ENCODE measurements around the gene FGF14.
"Not testable (repeated sequence)": the region's sequence is repeated elsewhere in the genome, so short reads cannot be mapped to it uniquely, and the experiment has no call there.

FGF14 gene

GRCh38 chr13:102033857-102034331 is 368.0 kb downstream of the FGF14 start:
- Histone ChIP-seq H3K4me1 (peaks cover 6 to 24% (median 19%) of the 10 kb centered on the region in 10 experiments; a peak in 16 of 20 replicates), H3K27ac (no peak overlapping the region), H3K4me3 (no peak overlapping the region), H3K27me3 (no peaks in the 10 kb centered on the region), H3K4me2 (peak overlapping the region in 7 of 11 experiments; percentile 12 to 42 (median 26); a peak in 9 of 22 replicates), H3K36me3 (no peaks in the 10 kb centered on the region), H3K9ac (no peak overlapping the region), H3K9me3 (replicated peaks in 1 of 11) (no peaks in the 10 kb centered on the region), H4K20me1 (no peaks in the 10 kb centered on the region)
- no peak for TF ChIP-seq Cebpa-rat (IDR thresholded peaks at IDR 0.05)

DNA sequence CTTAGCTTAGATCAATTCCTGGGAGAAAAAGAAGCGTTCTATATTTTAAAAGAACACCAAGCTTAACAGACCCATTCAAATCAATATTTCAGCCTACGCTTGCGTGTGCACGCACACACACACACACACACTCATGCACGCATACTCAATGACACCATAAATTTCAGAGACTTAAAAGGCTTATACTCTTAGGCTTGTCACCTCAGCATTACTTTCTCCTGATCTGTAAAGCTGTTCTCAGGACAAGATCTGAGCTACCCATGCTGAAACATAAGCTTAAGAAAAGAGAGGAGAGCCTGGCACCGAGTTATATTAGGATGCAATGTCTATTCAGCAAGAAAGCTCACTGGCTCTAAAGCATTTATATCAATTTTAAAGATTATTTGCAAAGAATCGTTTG is 368.5 kb downstream of the FGF14 start:
- Histone ChIP-seq H3K4me3 (no peak overlapping the region), H3K9me3 (replicated peaks in 1 of 11) (no peaks in the 10 kb centered on the region), H3K9ac (no peak overlapping the region), H3K27me3 (no peaks in the 10 kb centered on the region), H3K27ac (no peak overlapping the region), H3K36me3 (no peaks in the 10 kb centered on the region), H3K4me1 (peaks cover 6 to 22% (median 17%) of the 10 kb centered on the region in 10 experiments; a peak in 16 of 20 replicates), H3K4me2 (peak overlapping the region in 4 of 11 experiments; percentile 24 to 42 (median 30); a peak in 6 of 22 replicates), H4K20me1 (no peaks in the 10 kb centered on the region)
- TF ChIP-seq Cebpa-rat (IDR thresholded peaks at IDR 0.05) = no peak

GRCh38 chr13:102028868-102029267 is 373.0 kb downstream of the FGF14 start:
- H3K27ac ChIP-seq = no peak overlapping the region
- no peak overlapping the region for H3K4me3 ChIP-seq
- H4K20me1 ChIP-seq = no peaks in the 10 kb centered on the region
- H3K36me3 ChIP-seq = no peaks in the 10 kb centered on the region
- no peaks in the 10 kb centered on the region for H3K9me3 ChIP-seq (replicated peaks in 1 of 11)
- no peak for TF ChIP-seq Cebpa-rat (IDR thresholded peaks at IDR 0.05)
- H3K9ac ChIP-seq = no peak overlapping the region
- no peak overlapping the region for H3K4me2 ChIP-seq
- H3K4me1 ChIP-seq = peaks cover 0 to 5% (median 3%) of the 10 kb centered on the region in 10 experiments; a peak in 12 of 20 replicates
- no peaks in the 10 kb centered on the region for H3K27me3 ChIP-seq

- H4K20me1 ChIP-seq = no peaks in the 10 kb centered on the region
- H3K4me2 ChIP-seq = no peak overlapping the region
- H3K27me3 ChIP-seq = no peaks in the 10 kb centered on the region
- H3K9ac ChIP-seq = no peak overlapping the region
- no peaks in the 10 kb centered on the region for H3K9me3 ChIP-seq (replicated peaks in 1 of 11)
- H3K4me1 ChIP-seq = no peaks in the 10 kb centered on the region
- H3K36me3 ChIP-seq = no peaks in the 10 kb centered on the region
- TF ChIP-seq Cebpa-rat (IDR thresholded peaks at IDR 0.05) = no peak
- no peak overlapping the region for H3K27ac ChIP-seq
- no peak overlapping the region for H3K4me3 ChIP-seq
Measured at GRCh38 chr13:102028206-102028605, 373.6 kb downstream of the FGF14 start.

GRCh38 chr13:102021777-102022176 is 380.1 kb downstream of the FGF14 start:
- Histone ChIP-seq H3K36me3 (no peaks in the 10 kb centered on the region), H3K4me2 (no peak overlapping the region), H3K27ac (no peak overlapping the region), H3K27me3 (no peaks in the 10 kb centered on the region), H3K9ac (no peak overlapping the region), H3K4me1 (no peaks in the 10 kb centered on the region), H3K4me3 (no peak overlapping the region), H4K20me1 (no peaks in the 10 kb centered on the region), H3K9me3 (replicated peaks in 1 of 11) (peaks cover 11 to 19% (median 17%) of the 10 kb centered on the region in 11 experiments; a peak in 21 of 22 replicates)
- no peak for TF ChIP-seq Cebpa-rat (IDR thresholded peaks at IDR 0.05)

GRCh38 chr13:102020611-102021216 is 381.1 kb downstream of the FGF14 start:
- no peaks in the 10 kb centered on the region for H3K27me3 ChIP-seq
- H4K20me1 ChIP-seq = no peaks in the 10 kb centered on the region
- no peak overlapping the region for H3K4me3 ChIP-seq
- H3K36me3 ChIP-seq = no peaks in the 10 kb centered on the region
- peaks cover 12 to 21% (median 20%) of the 10 kb centered on the region in 11 experiments; a peak in 21 of 22 replicates for H3K9me3 ChIP-seq (replicated peaks in 1 of 11)
- H3K9ac ChIP-seq = no peak overlapping the region
- H3K27ac ChIP-seq = no peak overlapping the region
- H3K4me2 ChIP-seq = no peak overlapping the region
- TF ChIP-seq Cebpa-rat (IDR thresholded peaks at IDR 0.05) = no peak
- no peaks in the 10 kb centered on the region for H3K4me1 ChIP-seq

GRCh38 chr13:102018716-102019115 is 383.1 kb downstream of the FGF14 start:
- H3K4me2 ChIP-seq = no peak overlapping the region
- H4K20me1 ChIP-seq = no peaks in the 10 kb centered on the region
- no peaks in the 10 kb centered on the region for H3K4me1 ChIP-seq
- TF ChIP-seq Cebpa-rat (IDR thresholded peaks at IDR 0.05) = no peak
- H3K9ac ChIP-seq = no peak overlapping the region
- no peak overlapping the region for H3K4me3 ChIP-seq
- peaks cover 12 to 21% (median 20%) of the 10 kb centered on the region in 11 experiments; a peak in 21 of 22 replicates for H3K9me3 ChIP-seq (replicated peaks in 1 of 11)
- no peaks in the 10 kb centered on the region for H3K36me3 ChIP-seq
- H3K27me3 ChIP-seq = no peaks in the 10 kb centered on the region
- H3K27ac ChIP-seq = no peak overlapping the region

DNA sequence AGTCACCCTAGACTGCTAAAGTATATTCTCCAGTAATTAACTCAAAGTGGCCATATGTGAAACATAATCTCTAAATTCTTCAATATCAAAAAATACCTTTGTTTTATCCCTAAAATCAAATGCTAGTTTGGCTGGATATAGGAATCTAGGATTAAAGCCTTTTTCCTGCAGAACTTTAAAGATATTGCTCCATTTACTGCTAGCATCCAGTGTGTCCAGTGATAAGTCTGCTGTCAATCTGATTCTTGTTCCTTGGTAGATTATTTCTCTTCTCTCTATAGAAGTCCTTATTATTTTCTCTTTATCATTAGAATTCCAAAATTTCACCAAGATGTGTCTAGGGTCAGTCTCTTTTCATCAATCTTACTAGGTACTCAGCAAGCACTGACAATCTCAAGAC is 384.6 kb downstream of the FGF14 start:
- H4K20me1 ChIP-seq = no peaks in the 10 kb centered on the region
- no peak overlapping the region for H3K9ac ChIP-seq
- no peaks in the 10 kb centered on the region for H3K4me1 ChIP-seq
- H3K36me3 ChIP-seq = no peaks in the 10 kb centered on the region
- no peak overlapping the region for H3K4me3 ChIP-seq
- H3K4me2 ChIP-seq = no peak overlapping the region
- H3K27me3 ChIP-seq = no peaks in the 10 kb centered on the region
- TF ChIP-seq Cebpa-rat (IDR thresholded peaks at IDR 0.05) = no peak
- no peak overlapping the region for H3K27ac ChIP-seq
- H3K9me3 ChIP-seq (replicated peaks in 1 of 11) = peaks cover 12 to 21% (median 20%) of the 10 kb centered on the region in 11 experiments; a peak in 21 of 22 replicates

- Histone ChIP-seq H3K4me3 (no peak overlapping the region), H3K27ac (no peak overlapping the region), H3K27me3 (no peaks in the 10 kb centered on the region), H3K9me3 (replicated peaks in 1 of 11) (peaks cover 9 to 12% (median 11%) of the 10 kb centered on the region in 11 experiments; a peak in 21 of 22 replicates), H4K20me1 (no peaks in the 10 kb centered on the region), H3K9ac (no peak overlapping the region), H3K4me2 (no peak overlapping the region), H3K4me1 (no peaks in the 10 kb centered on the region), H3K36me3 (no peaks in the 10 kb centered on the region)
- no peak for TF ChIP-seq Cebpa-rat (IDR thresholded peaks at IDR 0.05)
Measured at GRCh38 chr13:102012299-102013293, 389.3 kb downstream of the FGF14 start.

- not testable (repeated sequence) for H3K4me3 ChIP-seq; H3K36me3 ChIP-seq; H3K27me3 ChIP-seq; H3K27ac ChIP-seq; H3K4me1 ChIP-seq; H4K20me1 ChIP-seq; H3K9me3 ChIP-seq (replicated peaks in 1 of 11); H3K4me2 ChIP-seq; H3K9ac ChIP-seq
Measured at GRCh38 chr13:102011455-102011854, 390.4 kb downstream of the FGF14 start.

Data from BLaER1 treated with 17β-estradiol and CSF1 and Interleukin-3, amounts not matched to agents 10 nM and 100 nM (cell line).